ENCODE measurements around the gene BHLHA9. TPM values are rescaled to one million over a fixed set of nuclear protein-coding genes. Genes with fewer than 3 reads are reported as not detected.

BHLHA9 gene
- total and polyA plus RNA-seq, 2 donors (not counting 3 experiments of a cell fraction or from before 2014, with no cell fraction given): not detected

- dilution Hi-C loops (cut with MboI; ENCODE audit: extremely low pct_ligation_motif_present, low sequenced_read_pairs): no loop called here
- H3K9me3 ChIP-seq (replicated peaks; ENCODE audit: control insufficient read depth, insufficient read depth, low read length): no peaks in the 10 kb centered on the region
- ChIA-PET CTCF (interaction anchor here (0.6 to 2.0 kb wide), 5 partner anchors 71 to 260 kb away, joined by 3 to 8 read pairs (median 3); partner anchors contain the start of gene INPP5K), POLR2A (no interaction called here)
- FAIRE-seq (no peak), DNase-seq (ENCODE audit: low read depth, low spot score) (no peak)
- no peak overlapping the region for H3K4me2 ChIP-seq (ENCODE audit: insufficient read depth, low read length)
- H3K27me3 ChIP-seq (ENCODE audit: control insufficient read depth in 2 of 2, insufficient read depth in 2 of 2, low read length in 2 of 2): peaks cover 2 to 3% of the 10 kb centered on the region in 2 experiments
- no peak overlapping the region for H3K9ac ChIP-seq (replicated peaks; ENCODE audit: extremely low read depth, insufficient read depth, low read length)
- H3K36me3 ChIP-seq (ENCODE audit: control insufficient read depth in 2 of 2, extremely low read depth in 1 of 2, insufficient read depth in 2 of 2, low read length in 2 of 2): no peaks in the 10 kb centered on the region
- no peak overlapping the region for H3K27ac ChIP-seq (ENCODE audit: insufficient read depth, low read depth, low read length)
- H2AFZ ChIP-seq (ENCODE audit: low read depth, low read length): no peak overlapping the region
- H4K20me1 ChIP-seq (replicated peaks; ENCODE audit: control insufficient read depth, extremely low read depth, insufficient read depth, low read length): no peaks in the 10 kb centered on the region
- BruUV-seq (replicated peaks): no TSS peak
- no peaks in the 10 kb centered on the region for H3K4me1 ChIP-seq (ENCODE audit: control insufficient read depth, extremely low read depth, insufficient read depth, low read length)
- TF ChIP-seq POLR2AphosphoS5 (IDR thresholded peaks at IDR 0.05; ENCODE audit: insufficient read depth, low read depth, low read length) (no peak), POLR2A (IDR thresholded peaks at IDR 0.05; ENCODE audit: low read depth, low read length) (no peak), JUN (IDR thresholded peaks at IDR 0.05; ENCODE audit: borderline replicate concordance, insufficient read depth, insufficient read length, low read depth) (no peak), GATA2 (IDR thresholded peaks at IDR 0.05; ENCODE audit: insufficient read depth, insufficient read length, low read depth, low read length) (no peak), EZH2 (IDR thresholded peaks at IDR 0.05; ENCODE audit: borderline replicate concordance, low read depth, low read length, severe bottlenecking) (no peak), MYC (IDR thresholded peaks at IDR 0.05; ENCODE audit: low read depth, low read length) (no peak), FOS (IDR thresholded peaks at IDR 0.05; ENCODE audit: borderline replicate concordance, insufficient read depth, low read length) (no peak)
- TF ChIP-seq, protein P1, sequence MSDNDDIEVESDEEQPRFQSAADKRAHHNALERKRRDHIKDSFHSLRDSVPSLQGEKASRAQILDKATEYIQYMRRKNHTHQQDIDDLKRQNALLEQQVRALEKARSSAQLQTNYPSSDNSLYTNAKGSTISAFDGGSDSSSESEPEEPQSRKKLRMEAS (IDR thresholded peaks at IDR 0.05; ENCODE audit: insufficient read depth, insufficient read length): no peak
- TF ChIP-seq, protein P2, sequence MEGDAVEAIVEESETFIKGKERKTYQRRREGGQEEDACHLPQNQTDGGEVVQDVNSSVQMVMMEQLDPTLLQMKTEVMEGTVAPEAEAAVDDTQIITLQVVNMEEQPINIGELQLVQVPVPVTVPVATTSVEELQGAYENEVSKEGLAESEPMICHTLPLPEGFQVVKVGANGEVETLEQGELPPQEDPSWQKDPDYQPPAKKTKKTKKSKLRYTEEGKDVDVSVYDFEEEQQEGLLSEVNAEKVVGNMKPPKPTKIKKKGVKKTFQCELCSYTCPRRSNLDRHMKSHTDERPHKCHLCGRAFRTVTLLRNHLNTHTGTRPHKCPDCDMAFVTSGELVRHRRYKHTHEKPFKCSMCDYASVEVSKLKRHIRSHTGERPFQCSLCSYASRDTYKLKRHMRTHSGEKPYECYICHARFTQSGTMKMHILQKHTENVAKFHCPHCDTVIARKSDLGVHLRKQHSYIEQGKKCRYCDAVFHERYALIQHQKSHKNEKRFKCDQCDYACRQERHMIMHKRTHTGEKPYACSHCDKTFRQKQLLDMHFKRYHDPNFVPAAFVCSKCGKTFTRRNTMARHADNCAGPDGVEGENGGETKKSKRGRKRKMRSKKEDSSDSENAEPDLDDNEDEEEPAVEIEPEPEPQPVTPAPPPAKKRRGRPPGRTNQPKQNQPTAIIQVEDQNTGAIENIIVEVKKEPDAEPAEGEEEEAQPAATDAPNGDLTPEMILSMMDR (IDR thresholded peaks at IDR 0.05; ENCODE audit: extremely low read depth in 1 of 2, insufficient read depth in 1 of 2, low read depth in 1 of 2, low read length in 2 of 2): no peak
- H3K79me2 ChIP-seq (ENCODE audit: control insufficient read depth, insufficient read depth, low read length): no peaks in the 10 kb centered on the region
- intact Hi-C loops (cut with micrococcal nuclease): loop anchor here (5.0 kb wide), 1 partner anchor 371 kb away; the partner anchor contains the start of gene SLC43A2
- H3K4me3 ChIP-seq (replicated peaks in 1 of 3; ENCODE audit: insufficient read depth in 1 of 3, low read depth in 1 of 3, low read length in 3 of 3): no peak overlapping the region
- no peaks in the 10 kb centered on the region for H3K9me1 ChIP-seq (replicated peaks; ENCODE audit: control insufficient read depth, extremely low read depth, insufficient read depth, low read length)
Measured at GRCh38 chr17:1256699-1257098, 13.5 kb upstream of the BHLHA9 start.

Data from endothelial cell of umbilical vein (primary cell).